HepG2 (cell line): ENCODE results near the gene ATRN. TPM values are rescaled to one million over a fixed set of nuclear protein-coding genes. Genes with fewer than 3 reads are reported as not detected.

Experiments
- AGO1 ChIP-seq: fragments of 200-400 bp; formaldehyde crosslinking; IDR thresholded peaks from 2 replicates; pipeline ENCODE4 v1.6.1; 2017; ENCODE audit warnings: mild to moderate bottlenecking, low read depth, low read length, moderate library complexity; ENCODE audit not compliant: poor library complexity, severe bottlenecking
- BHLHE40 ChIP-seq: IDR thresholded peaks from 2 replicates; pipeline ENCODE4 v1.6.1; 2011; ENCODE audit warnings: low read length, improper control_type of control experiment
- CREB1 ChIP-seq, 2 experiments: fragments of 450-650 bp in 1 of 2; IDR thresholded peaks; 2 replicates each; pipeline ENCODE4 v1.6.1; 2016 to 2017; ENCODE audit warnings: control low read depth in 1 of 2, mild to moderate bottlenecking in 1 of 2, missing compliant biosample characterization in 1 of 2, missing genetic modification characterization in 1 of 2
- HDAC2 ChIP-seq: sonication (generic); formaldehyde crosslinking; IDR thresholded peaks from 2 replicates; pipeline ENCODE4 v1.4.0; 2020; ENCODE audit warnings: missing genetic modification reagents
- HMGA1 ChIP-seq: sonication (generic); formaldehyde crosslinking; conservative IDR thresholded peaks from 2 replicates; pipeline ENCODE4 v1.4.0; 2020; ENCODE audit warnings: missing genetic modification reagents
- MTF1 ChIP-seq: sonication (generic); formaldehyde crosslinking; IDR thresholded peaks from 2 replicates; pipeline ENCODE4 v1.5.0; 2020; ENCODE audit warnings: missing genetic modification reagents
- NBN ChIP-seq: fragments of 450-650 bp; conservative IDR thresholded peaks from 2 replicates; pipeline ENCODE4 v1.6.1; 2017
- NKX3-1 ChIP-seq: sonication (generic); formaldehyde crosslinking; IDR thresholded peaks from 2 replicates; pipeline ENCODE4 v1.5.0; 2020; ENCODE audit warnings: missing genetic modification reagents
- POLR2AphosphoS2 ChIP-seq: IDR thresholded peaks from 2 replicates; pipeline ENCODE4 v1.6.1; 2011; ENCODE audit warnings: low read depth, low read length, improper control_type of control experiment
- SMAD9 ChIP-seq: sonication (generic); formaldehyde crosslinking; IDR thresholded peaks from 2 replicates; pipeline ENCODE4 v1.5.1; 2020; ENCODE audit warnings: mild to moderate bottlenecking, missing genetic modification reagents
- SOX13 ChIP-seq, 3 experiments: fragments of 450-650 bp in 1 of 3; sonication (generic) in 1 of 3; formaldehyde crosslinking in 1 of 3; IDR thresholded peaks in 2 of 3; conservative IDR thresholded peaks in 1 of 3; 2 replicates each; pipeline versions ENCODE4 v1.5.0 to v1.6.1; 2016 to 2020; ENCODE audit warnings: antibody characterized with exemption in 1 of 3, mild to moderate bottlenecking in 1 of 3, missing compliant biosample characterization in 1 of 3, missing genetic modification reagents in 1 of 3, moderate library complexity in 1 of 3
- TBP ChIP-seq: sonication (generic); formaldehyde crosslinking; IDR thresholded peaks from 2 replicates; pipeline ENCODE4 v1.5.0; 2020; ENCODE audit warnings: missing genetic modification reagents
- TRIM24 ChIP-seq: sonication (generic); formaldehyde crosslinking; IDR thresholded peaks from 2 replicates; pipeline ENCODE4 v1.8.0; 2022; ENCODE audit warnings: mild to moderate bottlenecking, missing genetic modification reagents
- ZBTB8A ChIP-seq: sonication (generic); formaldehyde crosslinking; IDR thresholded peaks from 2 replicates; pipeline ENCODE4 v1.4.0; 2020; ENCODE audit warnings: mild to moderate bottlenecking, low read depth, missing genetic modification reagents, borderline replicate concordance
- ZNF317 ChIP-seq: sonication (generic); formaldehyde crosslinking; IDR thresholded peaks from 2 replicates; pipeline ENCODE4 v1.5.0; 2020; ENCODE audit warnings: mild to moderate bottlenecking, missing genetic modification reagents
- ZNF33B ChIP-seq: sonication (generic); formaldehyde crosslinking; IDR thresholded peaks from 2 replicates; pipeline ENCODE4 v1.5.1; 2020; ENCODE audit warnings: mild to moderate bottlenecking, missing genetic modification reagents
- ZNF382 ChIP-seq: sonication (generic); formaldehyde crosslinking; IDR thresholded peaks from 2 replicates; pipeline ENCODE4 v1.5.0; 2020; ENCODE audit warnings: missing genetic modification reagents, mild to moderate bottlenecking, borderline replicate concordance
- ZNF446 ChIP-seq: sonication (generic); formaldehyde crosslinking; IDR thresholded peaks from 2 replicates; pipeline ENCODE4 v1.5.0; 2020; ENCODE audit warnings: mild to moderate bottlenecking, missing genetic modification reagents
- ZNF547 ChIP-seq: sonication (generic); formaldehyde crosslinking; IDR thresholded peaks from 2 replicates; pipeline ENCODE4 v1.5.1; 2020; ENCODE audit warnings: mild to moderate bottlenecking, missing genetic modification reagents
- ZNF607 ChIP-seq: sonication (generic); formaldehyde crosslinking; IDR thresholded peaks from 2 replicates; pipeline ENCODE4 v1.5.1; 2020; ENCODE audit warnings: missing genetic modification reagents, mild to moderate bottlenecking, borderline replicate concordance
- ZNF672 ChIP-seq: sonication (generic); formaldehyde crosslinking; IDR thresholded peaks from 2 replicates; pipeline ENCODE4 v1.8.1; 2022; ENCODE audit warnings: missing genetic modification reagents
- ZNF749 ChIP-seq: sonication (generic); formaldehyde crosslinking; IDR thresholded peaks from 2 replicates; pipeline ENCODE4 v1.8.0; 2022; ENCODE audit warnings: mild to moderate bottlenecking, missing genetic modification reagents, moderate library complexity, borderline replicate concordance
- polyA plus RNA-seq, 8 experiments: library from polyadenylated mRNA; depleted of rRNA in 3 of 8; stranded (reverse) in 7 of 8; unstranded in 1 of 8; fragments of >200 nt; fragmentation: Illumina TruSeq in 4 of 8; extraction: Trizol in 4 of 8; gene quantifications; 2 replicates each; pipeline versions ENCODE4 v1.2.1 to v1.2.3, GENCODE V29; 2011 to 2016; ENCODE audit warnings: low read depth in 4 of 8, missing spikeins in 1 of 8, mixed read lengths in 1 of 8; ENCODE audit not compliant: insufficient read depth in 1 of 8
- total RNA-seq, 5 experiments: library from RNA; depleted of rRNA; stranded (reverse); fragments of >200 nt; fragmentation: Illumina TruSeq; extraction: Trizol; gene quantifications; 2 replicates each; pipeline ENCODE4 v1.2.3, GENCODE V29; 2016; ENCODE audit warnings: low read depth in 1 of 5
- TF ChIP-seq, protein P1 (sequence below): sonication (generic); formaldehyde crosslinking; IDR thresholded peaks from 2 replicates; pipeline ENCODE4 v1.5.0; 2020; ENCODE audit warnings: mild to moderate bottlenecking, missing genetic modification reagents, borderline replicate concordance
- TF ChIP-seq, protein P2 (sequence below): sonication (generic); formaldehyde crosslinking; conservative IDR thresholded peaks from 2 replicates; pipeline ENCODE4 v1.4.0; 2020; ENCODE audit warnings: missing genetic modification reagents

ATRN gene
- total and polyA plus RNA-seq, 2 of the 13 experiments (the other 11 are each of a cell fraction or from before 2014, with no cell fraction given) = 44.2 to 81.1 TPM

DNA sequence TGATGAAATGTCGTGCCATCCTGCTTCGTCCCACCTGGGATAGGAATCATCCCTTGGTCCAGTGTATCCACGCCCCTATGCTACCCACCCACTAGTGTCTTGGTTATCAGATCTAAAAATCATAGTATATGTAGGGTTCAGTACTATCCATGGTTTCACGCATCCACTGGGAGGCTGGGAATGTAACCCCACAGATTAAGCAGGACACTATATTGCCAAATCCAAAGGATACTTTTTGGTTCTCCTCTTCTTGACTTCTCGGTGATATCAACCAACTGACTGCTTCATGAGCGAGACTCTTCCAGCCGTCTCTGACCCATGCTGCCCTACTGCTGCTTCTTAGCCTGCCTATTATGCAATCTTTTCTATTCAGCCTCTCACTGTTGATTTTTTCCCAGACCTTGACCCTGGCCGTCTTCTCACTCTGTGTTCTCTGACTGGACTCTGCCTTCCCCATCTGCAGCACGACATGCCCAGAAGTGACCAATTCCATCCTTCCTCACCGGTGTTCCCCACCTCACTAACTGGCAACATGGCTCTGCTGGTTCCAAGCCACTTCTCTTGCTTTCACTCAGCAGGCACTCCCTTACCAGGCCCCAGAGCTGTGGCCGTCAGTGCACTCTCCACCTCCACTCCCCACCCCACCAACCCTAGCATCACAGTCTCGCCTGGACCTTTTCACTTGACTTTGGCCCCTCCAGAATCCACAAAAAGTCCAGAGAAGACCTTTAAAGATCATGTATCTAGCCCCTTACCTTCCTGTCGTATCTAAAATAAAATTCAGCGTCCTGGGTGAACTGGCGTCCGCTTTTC, 157.9 kb downstream of the ATRN start (continued):
- TF ChIP-seq, protein P1, sequence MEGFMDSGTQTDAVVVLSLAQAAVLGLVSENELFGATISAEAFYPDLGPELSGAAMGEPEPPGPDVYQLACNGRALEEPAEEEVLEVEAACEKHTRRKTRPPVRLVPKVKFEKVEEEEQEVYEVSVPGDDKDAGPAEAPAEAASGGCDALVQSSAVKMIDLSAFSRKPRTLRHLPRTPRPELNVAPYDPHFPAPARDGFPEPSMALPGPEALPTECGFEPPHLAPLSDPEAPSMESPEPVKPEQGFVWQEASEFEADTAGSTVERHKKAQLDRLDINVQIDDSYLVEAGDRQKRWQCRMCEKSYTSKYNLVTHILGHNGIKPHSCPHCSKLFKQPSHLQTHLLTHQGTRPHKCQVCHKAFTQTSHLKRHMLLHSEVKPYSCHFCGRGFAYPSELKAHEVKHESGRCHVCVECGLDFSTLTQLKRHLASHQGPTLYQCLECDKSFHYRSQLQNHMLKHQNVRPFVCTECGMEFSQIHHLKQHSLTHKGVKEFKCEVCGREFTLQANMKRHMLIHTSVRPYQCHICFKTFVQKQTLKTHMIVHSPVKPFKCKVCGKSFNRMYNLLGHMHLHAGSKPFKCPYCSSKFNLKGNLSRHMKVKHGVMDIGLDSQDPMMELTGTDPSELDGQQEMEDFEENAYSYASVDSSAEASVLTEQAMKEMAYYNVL (CRISPR knock-in tag) = peak; percentile 91
- peak; percentile 61; the same call in 1 of the 2 replicates for TF ChIP-seq ZNF33B (CRISPR knock-in tag)
- TF ChIP-seq AGO1 = no peak
- TF ChIP-seq ZNF317 = peak; percentile 85
- no peak for TF ChIP-seq SMAD9 (CRISPR knock-in tag)
- no peak for TF ChIP-seq NBN
- TF ChIP-seq ZNF382 (CRISPR knock-in tag) = no peak
- TF ChIP-seq SOX13 (IDR thresholded peaks at IDR 0.05) = peak; percentile 61; the same call in 1 of the 2 replicates
- peak in 1 of 2 experiments; percentile 87; a peak in 2 of 4 replicates for TF ChIP-seq SOX13 (CRISPR knock-in tag; conservative IDR thresholded peaks at IDR 0.05 in 1 of 2, IDR thresholded peaks at IDR 0.05 in 1 of 2)
- 0 out of 2 replicates have a peak, but pooled peaks have one; percentile 36 for TF ChIP-seq CREB1 (IDR thresholded peaks at IDR 0.05)
- TF ChIP-seq CREB1 (CRISPR knock-in tag; IDR thresholded peaks at IDR 0.05) = no peak
- no peak for TF ChIP-seq TBP (CRISPR knock-in tag)
- no peak for TF ChIP-seq ZNF446 (CRISPR knock-in tag)
- TF ChIP-seq ZBTB8A (CRISPR knock-in tag) = no peak
- 0 out of 2 replicates have a peak, but pooled peaks have one; percentile 31 for TF ChIP-seq NKX3-1 (CRISPR knock-in tag)
- TF ChIP-seq, protein P2, sequence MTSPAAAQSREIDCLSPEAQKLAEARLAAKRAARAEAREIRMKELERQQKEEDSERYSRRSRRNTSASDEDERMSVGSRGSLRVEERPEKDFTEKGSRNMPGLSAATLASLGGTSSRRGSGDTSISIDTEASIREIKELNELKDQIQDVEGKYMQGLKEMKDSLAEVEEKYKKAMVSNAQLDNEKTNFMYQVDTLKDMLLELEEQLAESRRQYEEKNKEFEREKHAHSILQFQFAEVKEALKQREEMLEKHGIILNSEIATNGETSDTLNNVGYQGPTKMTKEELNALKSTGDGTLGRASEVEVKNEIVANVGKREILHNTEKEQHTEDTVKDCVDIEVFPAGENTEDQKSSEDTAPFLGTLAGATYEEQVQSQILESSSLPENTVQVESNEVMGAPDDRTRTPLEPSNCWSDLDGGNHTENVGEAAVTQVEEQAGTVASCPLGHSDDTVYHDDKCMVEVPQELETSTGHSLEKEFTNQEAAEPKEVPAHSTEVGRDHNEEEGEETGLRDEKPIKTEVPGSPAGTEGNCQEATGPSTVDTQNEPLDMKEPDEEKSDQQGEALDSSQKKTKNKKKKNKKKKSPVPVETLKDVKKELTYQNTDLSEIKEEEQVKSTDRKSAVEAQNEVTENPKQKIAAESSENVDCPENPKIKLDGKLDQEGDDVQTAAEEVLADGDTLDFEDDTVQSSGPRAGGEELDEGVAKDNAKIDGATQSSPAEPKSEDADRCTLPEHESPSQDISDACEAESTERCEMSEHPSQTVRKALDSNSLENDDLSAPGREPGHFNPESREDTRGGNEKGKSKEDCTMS (CRISPR knock-in tag) = no peak
- peak; percentile 67; the same call in 1 of the 2 replicates for TF ChIP-seq ZNF547 (CRISPR knock-in tag)
- no peak; the same call in 1 of the 2 replicates for TF ChIP-seq ZNF749
- no peak for TF ChIP-seq HMGA1 (CRISPR knock-in tag)
- peak; percentile 94 for TF ChIP-seq HDAC2
- TF ChIP-seq POLR2AphosphoS2 = no peak
- no peak for TF ChIP-seq BHLHE40
- no peak for TF ChIP-seq TRIM24
- no peak for TF ChIP-seq ZNF607 (CRISPR knock-in tag)
- TF ChIP-seq ZNF672 (CRISPR knock-in tag) = no peak
- no peak for TF ChIP-seq MTF1 (CRISPR knock-in tag)
